ENCODE measurements around the gene MINDY4.

The MINDY4 gene

DNA sequence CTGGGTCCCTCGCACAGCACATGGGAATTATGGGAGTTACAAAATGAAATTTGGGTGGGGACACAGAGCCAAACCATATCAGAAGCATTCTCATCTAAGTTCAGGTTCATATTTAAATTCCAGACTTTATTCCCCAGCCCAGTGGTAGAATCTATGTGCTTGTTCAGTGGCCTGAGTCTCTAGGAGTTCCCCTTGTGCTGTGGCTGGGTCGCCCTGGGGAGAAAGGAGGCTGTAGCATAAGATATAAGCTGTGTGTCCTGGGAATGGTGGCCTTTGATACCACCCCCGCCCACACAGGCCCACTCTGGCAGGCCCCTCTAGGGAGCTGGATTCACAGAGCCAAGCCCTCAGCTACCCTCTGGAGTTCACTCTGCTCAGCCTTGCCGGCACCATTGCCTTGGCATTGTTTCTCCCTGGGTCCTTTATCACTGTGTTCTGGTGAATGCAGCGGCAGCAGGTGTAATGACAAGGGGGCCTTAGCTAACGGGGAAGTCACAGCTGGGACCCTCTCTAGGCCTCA is 64.2 kb downstream of the MINDY4 start:
- DNase-seq (ENCODE audit: low read depth in 2 of 2), result no peak

DNA sequence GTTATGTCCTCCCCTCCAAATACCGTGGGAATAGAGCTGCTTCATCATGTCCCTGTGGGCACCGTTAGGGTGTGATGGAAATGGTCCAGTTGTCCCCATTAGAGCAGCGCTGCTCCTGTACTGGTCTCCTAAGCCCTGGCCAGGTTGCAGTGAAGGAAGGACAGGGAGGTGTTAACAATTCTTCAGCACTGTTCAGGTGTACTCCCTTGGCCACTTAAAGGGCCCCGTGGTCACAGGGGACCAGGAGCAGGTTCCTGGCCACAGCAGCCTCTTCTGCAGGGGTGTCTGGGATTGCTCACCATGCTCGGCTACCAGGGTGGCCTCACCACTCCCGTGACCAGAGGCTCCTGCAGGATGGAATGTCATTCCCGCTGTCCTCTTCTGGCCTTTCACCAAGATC is 65.8 kb downstream of the MINDY4 start:
- DNase-seq (ENCODE audit: low read depth in 2 of 2), result no peak

DNA sequence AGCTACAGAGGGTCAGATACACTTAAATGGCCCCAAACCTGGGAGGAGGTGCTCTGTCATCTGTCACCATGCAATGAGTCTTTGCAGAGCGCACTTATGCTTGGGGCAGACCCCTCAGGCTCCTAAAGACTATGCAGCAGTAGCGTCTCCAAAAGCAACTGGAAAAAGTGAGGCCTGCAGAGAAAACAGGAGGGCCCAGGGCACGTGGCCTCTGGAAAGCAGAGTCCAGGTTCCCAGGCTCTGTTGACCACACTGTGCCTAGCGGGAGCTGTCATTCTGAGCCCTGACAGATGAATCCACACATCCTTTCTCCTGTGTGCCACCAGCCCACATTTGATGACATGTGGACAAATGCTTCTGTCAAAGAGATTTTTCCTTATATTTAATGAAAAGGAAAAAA is 66.4 kb downstream of the MINDY4 start:
- no peak for DNase-seq (ENCODE audit: low read depth in 2 of 2)

DNA sequence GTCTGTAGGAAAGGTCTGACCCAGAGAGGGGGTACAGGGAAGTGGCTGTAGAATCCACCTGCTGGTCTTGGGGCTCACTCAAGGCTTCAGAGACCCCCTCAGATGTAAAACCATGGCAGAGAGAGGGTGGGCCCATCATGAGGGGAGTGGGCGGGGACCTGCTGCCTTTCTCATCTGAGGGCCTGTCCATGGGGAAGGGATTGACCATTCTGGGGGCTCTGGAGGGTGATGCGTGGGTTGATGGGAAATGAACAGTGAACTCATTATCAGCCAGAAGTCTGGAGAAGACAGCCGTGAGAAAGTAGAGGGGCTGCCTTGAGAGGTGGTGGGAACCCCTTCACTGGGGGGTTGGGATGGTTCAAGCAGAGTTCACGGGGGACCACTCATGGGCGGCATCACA is 66.8 kb downstream of the MINDY4 start:
- DNase-seq (ENCODE audit: low read depth in 2 of 2), result no peak

DNA sequence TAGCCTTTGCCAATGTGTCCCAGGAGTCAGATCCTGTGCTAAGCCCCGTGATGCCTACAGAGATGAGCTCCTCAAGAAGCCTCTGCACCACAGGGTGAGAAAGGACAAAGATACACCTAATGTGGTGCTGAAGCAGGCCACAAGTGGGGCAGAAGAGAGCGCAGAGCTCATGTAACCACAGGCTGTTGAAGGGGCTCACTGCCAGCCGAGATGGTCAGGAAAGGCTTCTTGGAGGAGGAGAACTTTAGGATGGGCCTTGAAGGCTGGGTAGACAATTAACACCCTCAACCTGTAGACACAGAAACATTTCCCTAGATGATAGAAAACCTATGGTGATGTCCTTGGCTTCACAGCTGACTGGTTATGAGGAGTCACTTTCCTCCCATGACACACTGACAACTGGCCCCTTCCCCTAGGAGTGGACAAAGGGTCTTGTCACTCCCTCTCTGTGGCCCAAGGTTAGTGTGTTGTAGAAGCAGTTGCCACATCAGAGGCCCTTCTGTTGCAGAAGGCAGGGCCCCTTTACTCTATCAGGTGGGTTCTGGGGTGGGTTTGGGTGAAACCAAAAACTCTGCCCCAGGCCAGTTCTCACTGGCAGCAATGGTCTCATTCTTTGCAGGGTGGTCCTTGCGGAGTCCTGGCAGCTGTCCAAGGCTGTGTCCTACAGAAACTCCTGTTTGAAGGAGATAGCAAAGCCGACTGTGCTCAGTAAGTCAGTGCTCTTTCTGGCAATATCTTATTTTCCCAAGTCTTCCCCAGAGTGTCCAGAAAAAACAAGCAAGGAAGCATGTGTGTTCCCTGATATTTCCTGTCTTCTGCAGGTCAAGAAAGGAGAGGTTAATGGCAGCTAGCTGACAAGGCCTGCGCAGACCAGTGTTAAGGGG is 69.2 kb downstream of the MINDY4 start:
- DNase-seq (ENCODE audit: low read depth in 2 of 2), result no peak

DNA sequence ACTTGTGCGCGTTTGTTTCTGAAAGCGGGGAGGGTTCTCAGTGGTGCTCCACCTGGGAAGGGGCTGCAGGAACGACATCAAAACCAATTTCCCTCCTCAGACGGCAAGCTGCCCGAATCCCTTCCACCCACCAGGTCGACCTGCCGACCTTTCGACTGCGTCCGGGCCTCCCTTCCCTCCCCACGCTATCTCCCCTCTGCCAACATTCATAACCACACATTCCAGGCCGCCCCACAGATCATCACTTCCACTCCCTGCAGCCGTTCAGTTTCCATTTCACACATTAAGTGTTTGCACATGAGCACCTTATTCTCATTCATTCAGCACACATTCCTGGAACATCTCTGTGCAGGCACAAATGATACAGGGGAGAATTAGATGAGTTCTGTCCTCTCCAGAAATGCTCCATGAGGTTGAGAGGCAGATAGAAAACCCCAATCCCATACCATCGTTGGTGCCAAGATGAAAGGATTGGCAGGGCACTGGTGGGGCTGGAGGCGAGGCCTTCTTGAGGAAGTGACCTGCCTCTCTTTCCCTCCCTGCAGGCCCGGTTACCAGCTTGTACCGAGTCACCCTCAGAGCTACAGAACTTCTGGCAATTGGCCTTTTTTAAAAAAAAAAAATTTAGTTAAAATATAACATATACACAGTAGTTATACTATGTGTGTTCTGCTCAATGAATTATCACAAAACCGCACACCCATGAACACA is 70.0 kb downstream of the MINDY4 start:
- DNase-seq (ENCODE audit: low read depth in 2 of 2), result no peak

DNA sequence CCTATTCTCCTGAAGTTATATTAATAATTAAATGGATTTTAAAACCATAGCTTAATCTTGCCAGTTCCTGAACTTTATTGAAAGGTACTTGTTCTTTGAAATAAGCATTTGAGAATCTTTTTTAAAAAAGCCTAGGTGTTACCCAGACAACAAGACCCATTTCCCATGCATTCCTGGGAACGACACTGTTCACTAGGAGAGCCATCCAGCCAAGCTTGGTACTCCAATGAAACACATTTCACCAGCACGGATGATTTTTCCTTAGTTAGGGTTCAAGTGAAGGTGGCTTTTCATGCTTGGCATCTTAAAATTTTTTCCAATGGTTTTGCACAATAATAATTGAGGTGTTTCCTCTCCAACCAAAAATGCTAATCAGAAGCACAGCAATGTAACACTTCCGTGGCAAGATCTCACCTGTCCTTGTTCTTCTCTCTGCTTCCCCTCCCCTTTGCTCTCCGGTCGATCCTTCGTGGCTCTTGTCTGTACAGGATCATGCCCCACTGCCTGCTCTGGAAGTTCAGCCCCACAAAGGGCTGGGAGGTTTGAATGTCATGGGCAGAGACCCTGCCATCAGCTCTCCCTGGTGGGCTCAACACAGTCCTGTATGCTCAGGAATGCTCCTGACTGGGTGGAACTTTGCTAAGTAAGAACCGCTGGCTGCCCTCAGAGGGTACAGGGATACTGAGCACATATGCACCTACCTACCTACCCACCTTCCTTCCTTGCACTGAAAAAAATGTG is 70.8 kb downstream of the MINDY4 start:
- DNase-seq (ENCODE audit: low read depth in 2 of 2), result no peak

DNA sequence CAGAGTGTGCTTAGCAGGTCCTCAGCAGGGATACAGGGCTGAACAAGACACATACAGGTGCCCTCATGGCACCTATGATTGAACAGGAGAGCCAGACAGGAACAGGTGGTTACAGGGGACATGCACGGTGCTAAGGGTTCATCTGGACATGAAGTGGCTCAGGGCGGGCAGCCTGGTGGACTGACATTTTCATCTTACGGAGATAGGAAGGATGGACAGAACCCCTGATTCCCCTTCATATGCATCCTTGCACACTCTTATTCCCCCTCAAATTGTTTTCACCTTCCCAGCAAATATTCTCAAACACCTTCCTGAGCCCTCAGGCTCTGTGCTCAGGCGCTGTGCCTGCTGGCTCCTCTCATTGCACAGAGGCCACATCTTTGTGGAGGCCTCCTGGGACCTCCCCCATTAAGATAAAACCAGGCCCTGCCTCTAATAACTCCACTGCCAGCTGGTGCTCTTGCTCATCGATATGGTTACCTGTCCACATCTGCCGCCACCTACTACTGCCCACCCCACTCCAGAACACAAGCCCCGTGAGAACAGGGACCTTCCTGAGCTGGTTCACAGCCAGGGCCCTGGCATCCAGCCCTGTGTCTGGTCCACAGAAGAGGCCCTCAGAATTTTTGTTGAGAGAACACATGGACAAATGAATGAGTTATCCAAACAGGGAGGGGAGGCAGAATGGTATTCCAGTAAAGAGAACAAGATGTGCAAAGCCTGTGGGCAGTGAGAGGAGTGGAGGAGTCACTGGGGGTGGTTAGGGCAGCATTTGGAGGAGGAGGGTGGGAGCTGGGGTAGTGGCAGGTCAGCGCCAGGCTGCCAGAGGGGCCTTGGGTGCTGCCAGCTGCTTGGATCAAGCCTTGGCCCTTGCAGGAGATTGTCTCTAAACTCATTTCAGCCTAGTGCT is 71.6 kb downstream of the MINDY4 start:
- DNase-seq (ENCODE audit: low read depth in 2 of 2), result no peak

DNA sequence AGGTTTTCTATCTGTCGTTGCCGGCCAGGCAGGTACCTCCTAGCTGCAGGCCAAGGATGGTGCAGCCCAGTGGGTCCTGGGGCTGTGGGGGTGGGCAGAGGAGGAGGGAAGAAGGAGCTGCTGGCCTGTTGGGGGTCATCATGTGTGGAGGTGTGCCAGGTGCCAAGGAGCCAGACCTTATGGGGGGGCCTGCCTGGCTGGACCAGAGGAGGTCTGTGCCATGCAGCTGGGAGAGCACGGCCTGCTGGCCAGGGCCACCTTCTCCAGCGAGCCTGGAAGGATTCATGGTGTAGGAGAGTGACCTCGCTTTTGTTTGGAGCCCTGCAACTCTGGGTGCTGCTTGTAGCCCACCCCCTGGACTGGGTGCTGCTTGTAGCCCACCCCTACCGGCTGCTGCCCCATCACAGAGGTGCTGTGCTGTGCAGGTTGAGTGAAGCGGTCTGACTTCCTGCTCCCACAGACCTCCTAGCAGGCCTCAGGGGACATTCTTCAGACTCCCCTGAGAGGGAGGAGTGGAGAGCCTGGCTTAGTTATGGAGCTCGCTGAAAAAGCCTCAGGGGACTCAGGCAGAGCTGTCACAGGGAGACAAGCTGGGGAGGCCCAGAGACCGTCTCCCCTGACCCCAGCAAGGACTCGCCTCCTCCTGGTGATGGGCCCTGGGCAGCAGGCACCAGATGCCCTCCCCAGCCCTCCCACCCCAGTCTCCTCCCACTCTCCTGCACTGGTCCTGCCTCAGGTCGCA is 72.7 kb downstream of the MINDY4 start:
- DNase-seq (ENCODE audit: low read depth in 2 of 2), result no peak

DNA sequence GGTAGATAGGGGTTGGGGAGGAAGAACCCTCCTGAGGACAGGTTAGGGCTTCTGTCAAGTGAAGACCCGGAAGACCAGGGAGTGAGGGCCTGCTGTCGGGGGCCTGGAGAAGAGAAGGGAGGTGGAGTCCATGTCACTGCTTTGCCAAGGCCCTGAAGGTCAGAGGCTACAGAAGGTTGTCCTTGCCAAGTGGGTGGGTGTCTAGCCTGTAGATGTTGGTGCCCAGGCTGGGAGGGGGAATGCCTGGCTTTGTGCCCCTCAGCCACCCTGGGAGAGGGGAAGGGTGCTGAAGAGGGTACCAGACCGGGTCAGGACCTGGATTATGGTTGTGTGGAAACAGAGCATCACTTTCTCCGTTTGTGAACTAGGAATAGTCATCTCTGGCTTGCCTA is 73.3 kb downstream of the MINDY4 start:
- no peak for DNase-seq (ENCODE audit: low read depth in 2 of 2)

DNA sequence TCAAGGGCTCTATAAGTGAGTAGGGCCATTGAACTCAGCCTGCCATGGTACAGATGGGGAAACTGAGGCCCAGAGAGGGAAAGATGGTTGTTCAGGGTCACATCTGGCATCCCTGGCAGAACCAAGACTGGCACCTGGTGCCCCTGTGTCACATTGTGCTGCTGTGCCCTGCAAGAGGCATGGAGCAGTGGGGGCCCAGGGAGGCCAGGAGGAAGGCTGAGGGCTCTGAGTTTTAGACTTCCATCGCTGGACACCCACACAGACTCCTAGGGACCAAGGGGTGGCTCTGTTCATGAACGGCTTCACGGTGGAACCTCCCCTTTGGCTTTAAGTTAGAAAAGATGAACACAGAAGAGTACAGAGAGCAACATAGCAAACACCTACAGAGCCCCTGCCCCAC is 73.7 kb downstream of the MINDY4 start:
- DNase-seq (ENCODE audit: low read depth in 2 of 2), result no peak

DNA sequence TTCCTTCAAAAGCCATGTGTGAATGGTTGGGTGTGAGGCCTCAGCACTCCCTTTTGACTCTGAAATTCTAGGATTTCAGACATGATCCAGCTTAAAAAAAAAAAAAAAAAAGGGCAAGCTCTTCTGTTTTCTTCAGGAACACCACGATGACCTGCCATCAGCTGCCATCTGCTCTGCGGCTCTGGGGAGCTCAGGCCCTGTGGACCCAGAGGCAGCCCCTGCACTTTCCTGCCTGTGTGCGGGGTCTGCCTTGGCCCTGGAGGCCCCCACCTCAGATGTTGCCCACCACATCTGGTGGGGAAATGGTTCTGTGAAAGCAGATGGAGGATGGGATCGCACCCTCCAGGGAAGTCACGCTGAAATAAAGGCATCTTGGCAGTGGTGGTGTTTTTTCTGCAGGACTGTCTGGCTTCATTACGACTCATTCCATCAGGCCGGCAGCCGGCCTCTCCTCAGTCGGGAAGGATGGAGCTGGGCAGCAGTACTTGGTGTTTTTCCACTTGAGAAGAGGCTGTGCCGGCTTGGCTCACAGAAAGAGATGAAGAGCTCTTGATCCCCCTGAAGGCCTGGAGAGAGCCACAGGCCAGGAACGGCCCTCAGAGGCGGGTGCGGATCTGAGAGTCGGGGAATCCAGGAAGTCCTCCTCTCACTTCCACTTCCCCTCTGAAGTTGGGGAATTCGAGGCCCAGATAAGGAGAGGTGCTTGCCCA is 74.4 kb downstream of the MINDY4 start:
- DNase-seq (ENCODE audit: low read depth in 2 of 2), result no peak

DNA sequence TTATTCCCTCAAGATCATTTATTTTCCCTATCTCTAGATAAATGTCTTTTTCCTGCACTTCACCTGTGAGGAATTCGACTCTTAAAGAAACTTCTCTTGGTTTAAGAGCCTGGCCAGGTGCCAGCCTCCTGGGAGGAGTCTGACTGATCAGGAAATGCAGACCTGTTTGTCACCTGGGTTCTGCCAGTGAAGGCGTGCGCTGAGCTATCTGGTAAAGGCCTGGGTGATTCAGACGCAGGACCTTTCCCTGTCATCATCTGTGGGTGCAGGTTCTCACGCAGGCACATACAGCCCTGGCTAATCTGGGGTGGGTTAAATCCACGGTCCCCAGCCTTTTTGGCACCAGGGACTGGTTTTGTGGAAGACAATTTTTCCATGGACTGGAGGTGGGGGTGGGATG is 75.2 kb downstream of the MINDY4 start:
- no peak for DNase-seq (ENCODE audit: low read depth in 2 of 2)

DNA sequence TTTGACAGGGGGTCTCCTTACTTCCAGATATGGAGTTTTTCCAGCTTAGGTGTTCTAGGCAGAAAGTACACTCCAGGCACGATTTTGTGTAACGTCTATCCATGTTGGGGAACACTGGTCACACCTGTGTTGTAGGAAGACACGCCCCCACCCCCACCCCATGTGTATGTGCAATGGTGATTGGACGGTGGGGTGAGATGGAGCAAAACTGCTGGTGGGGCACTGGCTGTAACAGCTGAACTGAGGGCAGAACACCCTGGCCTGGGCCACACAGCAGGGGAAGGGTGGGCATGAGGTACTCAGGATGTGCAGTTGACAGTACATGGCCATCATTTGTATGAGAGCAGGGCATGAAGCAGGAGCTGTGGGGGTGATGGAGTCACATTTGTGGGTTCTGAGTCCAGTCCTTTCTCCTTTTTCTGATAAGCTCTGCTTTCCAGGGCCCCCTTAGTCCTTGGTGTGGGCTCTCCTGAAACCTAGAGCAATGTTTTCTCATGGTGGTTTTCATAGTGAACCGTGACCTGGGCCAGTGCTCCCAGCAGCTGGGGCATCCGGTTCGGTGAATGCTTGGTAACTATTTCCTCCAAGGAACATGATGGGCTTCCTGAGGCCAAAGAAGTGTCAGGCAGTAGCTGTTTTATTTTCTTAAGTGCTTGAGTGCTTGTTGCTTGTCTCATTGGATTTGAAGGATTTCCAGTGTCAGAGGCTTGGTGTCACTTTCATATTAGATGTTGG is 77.1 kb downstream of the MINDY4 start:
- DNase-seq (ENCODE audit: low read depth in 2 of 2), result no peak

DNA sequence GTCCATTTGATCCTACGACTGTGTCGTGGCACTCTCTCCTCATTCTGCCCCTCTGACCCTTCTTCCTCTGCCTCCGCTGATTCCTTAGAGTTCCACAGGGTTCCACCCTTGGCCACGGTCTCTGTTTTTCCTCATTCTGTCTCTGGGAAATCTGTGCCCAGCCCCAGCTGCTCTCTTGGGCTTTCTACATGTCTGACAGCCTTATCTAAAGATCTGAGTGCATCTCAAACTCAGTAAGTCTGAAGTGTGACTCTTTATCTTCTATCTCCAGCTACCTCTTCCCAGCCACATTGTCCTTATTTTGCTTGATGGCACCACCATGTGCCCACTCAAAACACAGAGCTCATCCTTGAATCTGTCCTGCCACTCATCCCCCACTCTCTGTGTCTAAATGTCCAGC is 78.3 kb downstream of the MINDY4 start:
- no peak for DNase-seq (ENCODE audit: low read depth in 2 of 2)

DNA sequence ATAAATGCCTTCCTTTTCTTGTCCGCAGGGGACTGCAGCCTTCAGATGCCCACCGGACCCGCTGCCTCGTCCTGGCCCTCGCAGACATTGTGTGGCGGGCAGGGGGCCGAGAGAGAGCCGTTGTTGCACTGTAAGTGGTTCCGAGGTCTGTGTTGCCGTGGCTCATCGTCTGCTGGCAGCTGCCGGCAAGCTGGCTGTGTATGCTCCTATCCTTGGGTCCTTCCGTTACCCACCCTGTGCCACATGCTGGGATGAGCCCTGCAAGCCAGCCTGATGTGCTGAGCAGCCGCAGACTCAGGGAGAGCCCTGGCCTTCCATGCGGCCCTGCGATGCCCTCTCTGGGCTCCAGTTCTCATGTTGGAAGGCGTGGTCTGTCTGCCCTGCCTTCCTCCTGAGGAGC is 79.2 kb downstream of the MINDY4 start:
- DNase-seq (ENCODE audit: low read depth in 2 of 2), result no peak

DNA sequence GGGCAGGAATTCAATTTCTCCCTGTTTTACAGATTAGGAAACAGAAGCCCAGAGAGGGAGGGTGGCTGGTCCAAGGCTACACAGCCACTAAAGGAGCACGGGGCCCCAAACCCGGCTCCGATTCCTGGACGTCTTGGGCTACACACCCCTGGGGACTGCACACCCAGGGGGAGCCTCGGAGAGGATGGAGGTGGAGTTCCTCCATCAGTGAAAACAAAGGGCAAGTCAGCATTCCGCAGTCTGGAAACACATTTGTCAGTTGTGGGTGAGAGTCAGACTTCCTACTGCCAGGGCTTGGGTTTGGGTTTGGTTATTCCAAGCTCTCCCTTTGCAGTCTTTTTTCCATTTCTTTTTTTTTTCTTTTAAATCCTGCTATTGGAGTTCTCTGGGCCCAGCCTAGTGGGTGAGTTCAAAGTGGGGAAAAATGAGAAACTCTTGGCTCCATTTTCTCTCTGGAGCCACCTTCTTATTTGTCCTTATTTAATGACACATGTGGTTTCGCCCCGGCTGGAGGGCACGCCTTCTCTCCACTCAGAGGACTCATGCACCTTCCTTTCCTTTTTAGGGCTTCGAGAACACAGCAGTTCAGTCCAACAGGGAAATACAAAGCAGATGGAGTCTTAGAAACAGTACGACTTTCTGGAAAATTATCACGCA is 80.6 kb downstream of the MINDY4 start:
- DNase-seq (ENCODE audit: low read depth in 2 of 2), result no peak

DNA sequence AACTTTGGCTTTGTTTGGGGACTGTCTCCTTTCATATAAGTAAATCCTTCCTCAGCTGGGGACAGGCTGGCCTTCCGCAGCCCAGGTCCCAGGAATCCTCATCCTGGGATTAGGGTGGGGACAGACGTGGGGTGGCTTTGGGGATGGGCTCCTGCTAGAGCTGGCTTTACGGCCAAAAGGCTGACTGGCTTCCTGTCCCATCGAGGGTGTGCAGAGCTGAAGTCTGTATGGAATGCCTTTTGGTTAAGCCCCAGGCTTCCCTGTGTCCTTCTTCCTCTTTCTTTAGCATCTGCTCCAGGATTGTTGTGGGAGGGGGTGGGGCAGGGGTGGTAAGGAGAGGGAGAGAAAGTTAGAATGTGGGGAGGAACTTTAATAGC is 81.1 kb downstream of the MINDY4 start:
- no peak for DNase-seq (ENCODE audit: low read depth in 2 of 2)
